Measurements from ENCODE around the gene CROCC2. TPM values are rescaled to one million over a fixed set of nuclear protein-coding genes. Genes with fewer than 3 reads are reported as not detected.

The CROCC2 gene
- total RNA-seq, 1 experiment from 2014 or later, result not detected

DNA sequence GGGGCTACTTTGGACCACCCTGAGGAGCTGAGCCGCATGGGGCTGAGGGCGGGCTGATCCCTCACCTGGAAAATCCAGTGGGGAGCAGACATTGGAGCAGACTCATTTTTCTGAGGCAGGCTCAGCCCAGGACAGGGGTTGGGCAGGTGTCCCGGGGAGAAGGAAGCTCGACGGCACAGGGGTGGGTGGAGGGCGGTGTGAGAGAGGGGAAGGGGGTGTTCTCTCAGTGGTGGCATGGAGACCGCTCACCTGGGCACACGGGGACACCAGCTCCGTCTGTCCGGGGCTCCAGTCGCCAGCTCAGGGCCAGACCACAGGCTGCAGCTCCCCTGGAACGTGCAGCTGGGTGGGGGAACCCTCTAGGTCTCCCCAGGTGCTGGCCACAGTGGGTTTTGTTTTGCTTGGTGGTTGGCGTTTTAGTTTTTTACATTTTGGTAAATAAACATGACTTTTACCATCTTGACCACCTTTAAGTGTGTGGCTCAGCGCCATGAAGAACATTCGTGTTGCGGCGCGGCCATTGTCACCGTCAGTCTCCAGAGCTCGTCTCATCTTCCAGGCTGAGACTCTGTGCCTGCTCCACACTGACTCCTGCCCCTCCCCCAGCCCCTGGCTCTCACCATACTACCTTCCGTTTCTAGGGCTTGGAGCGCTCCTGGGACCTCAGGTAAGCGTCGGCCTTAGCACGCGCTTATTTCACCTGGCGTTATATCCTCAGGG lies 5.8 kb upstream of the CROCC2 start:
- RAD21 ChIA-PET (ENCODE audit: low non-redundant PET in 1 of 2, low total read pairs in 2 of 2, uncharacterized antibody in 2 of 2, unreplicated experiment in 2 of 2), result no interaction called here
- TF ChIP-seq ZFX (IDR thresholded peaks at IDR 0.05) (no peak), JUND (IDR thresholded peaks at IDR 0.05) (no peak), YY1 (IDR thresholded peaks at IDR 0.05; ENCODE audit: extremely low read depth, insufficient replicate concordance, low read depth, low read length) (no peak), ZNF274 (IDR thresholded peaks at IDR 0.05; ENCODE audit: low read depth, low read length) (no peak), RAD21 (IDR thresholded peaks at IDR 0.05; ENCODE audit: low read depth) (no peak), SIN3A (IDR thresholded peaks at IDR 0.05; ENCODE audit: low read depth) (no peak), SP1 (IDR thresholded peaks at IDR 0.05; ENCODE audit: low read depth) (no peak)
- TF ChIP-seq, protein P1, sequence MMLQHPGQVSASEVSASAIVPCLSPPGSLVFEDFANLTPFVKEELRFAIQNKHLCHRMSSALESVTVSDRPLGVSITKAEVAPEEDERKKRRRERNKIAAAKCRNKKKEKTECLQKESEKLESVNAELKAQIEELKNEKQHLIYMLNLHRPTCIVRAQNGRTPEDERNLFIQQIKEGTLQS (IDR thresholded peaks at IDR 0.05), result no peak
- TF ChIP-seq, protein P2, sequence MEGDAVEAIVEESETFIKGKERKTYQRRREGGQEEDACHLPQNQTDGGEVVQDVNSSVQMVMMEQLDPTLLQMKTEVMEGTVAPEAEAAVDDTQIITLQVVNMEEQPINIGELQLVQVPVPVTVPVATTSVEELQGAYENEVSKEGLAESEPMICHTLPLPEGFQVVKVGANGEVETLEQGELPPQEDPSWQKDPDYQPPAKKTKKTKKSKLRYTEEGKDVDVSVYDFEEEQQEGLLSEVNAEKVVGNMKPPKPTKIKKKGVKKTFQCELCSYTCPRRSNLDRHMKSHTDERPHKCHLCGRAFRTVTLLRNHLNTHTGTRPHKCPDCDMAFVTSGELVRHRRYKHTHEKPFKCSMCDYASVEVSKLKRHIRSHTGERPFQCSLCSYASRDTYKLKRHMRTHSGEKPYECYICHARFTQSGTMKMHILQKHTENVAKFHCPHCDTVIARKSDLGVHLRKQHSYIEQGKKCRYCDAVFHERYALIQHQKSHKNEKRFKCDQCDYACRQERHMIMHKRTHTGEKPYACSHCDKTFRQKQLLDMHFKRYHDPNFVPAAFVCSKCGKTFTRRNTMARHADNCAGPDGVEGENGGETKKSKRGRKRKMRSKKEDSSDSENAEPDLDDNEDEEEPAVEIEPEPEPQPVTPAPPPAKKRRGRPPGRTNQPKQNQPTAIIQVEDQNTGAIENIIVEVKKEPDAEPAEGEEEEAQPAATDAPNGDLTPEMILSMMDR (IDR thresholded peaks at IDR 0.05 in 2 of 3, conservative IDR thresholded peaks at IDR 0.05 in 1 of 3; ENCODE audit: borderline replicate concordance in 1 of 3, insufficient read depth in 1 of 3, low read depth in 2 of 3, low read length in 2 of 3), result no peak
- ATAC-seq (no peak), DNase-seq (ENCODE audit: low read depth, low spot score) (no peak)
- H3K4me2 ChIP-seq (ENCODE audit: low read length), result no peak overlapping the region
- no peak overlapping the region for H3K4me3 ChIP-seq (replicated peaks in 1 of 2; ENCODE audit: low read depth in 1 of 2, low read length in 2 of 2)
- CTCF ChIA-PET, result no interaction called here
- no peaks in the 10 kb centered on the region for H4K20me1 ChIP-seq (ENCODE audit: insufficient read depth)
- intact Hi-C loops (cut with micrococcal nuclease), result no loop called here
- H3K9me3 ChIP-seq (ENCODE audit: control insufficient read depth in 1 of 2, insufficient read depth in 1 of 2, low read depth in 1 of 2, low read length in 2 of 2), result no peaks in the 10 kb centered on the region
- H3K27me3 ChIP-seq (ENCODE audit: insufficient read depth, low read length), result peaks cover 18% of the 10 kb centered on the region; the same call in 1 of the 2 replicates
- POLR2A ChIA-PET, result no interaction called here
- no peaks in the 10 kb centered on the region for H3K9me2 ChIP-seq (ENCODE audit: insufficient read depth)
- no peak overlapping the region for H3K27ac ChIP-seq (ENCODE audit: low read depth, low read length)
- no peaks in the 10 kb centered on the region for H3K79me2 ChIP-seq (ENCODE audit: insufficient read depth, low read length)
- H3K9ac ChIP-seq (ENCODE audit: low read length), result no peak overlapping the region
- H3K4me1 ChIP-seq (ENCODE audit: control insufficient read depth in 1 of 2, insufficient read depth in 2 of 2, low read length in 2 of 2), result peaks cover 20 to 33% of the 10 kb centered on the region in 2 experiments
- H2AFZ ChIP-seq (ENCODE audit: low read depth, low read length, poor library complexity, severe bottlenecking), result no peak overlapping the region
- BruUV-seq (replicated peaks), result no TSS peak
- H3K36me3 ChIP-seq (ENCODE audit: control insufficient read depth in 1 of 2, insufficient read depth in 2 of 2, low read length in 2 of 2), result no peaks in the 10 kb centered on the region
